Ishikawa (cell line): ENCODE data around the gene BFSP1.

ENCODE experiments used
- CEBPB ChIP-seq: IDR thresholded peaks from 2 replicates; pipeline ENCODE4 v1.6.1; 2012
- TCF12 ChIP-seq: IDR thresholded peaks from 2 replicates; pipeline ENCODE4 v1.6.1; 2012; ENCODE audit warnings: low read depth
- USF1 ChIP-seq: IDR thresholded peaks from 2 replicates; pipeline ENCODE4 v1.6.1; 2012

- TF ChIP-seq USF1 = no peak
- no peak for TF ChIP-seq TCF12
- no peak for TF ChIP-seq CEBPB
Measured at GRCh38 chr20:17522528-17522927, 8.7 kb downstream of the BFSP1 start.
